Endodermal cell (in vitro differentiated cells): Measurements from ENCODE around the gene RHBDF1. TPM values are rescaled to one million over a fixed set of nuclear protein-coding genes. Genes with fewer than 3 reads are reported as not detected.
A peak's percentile ranks its signal among the peaks of the same experiment; 100 is the strongest.

ENCODE experiments used
- DNase-seq: peaks from one replicate; pipeline ENCODE4 v3.0.0-alpha.2; 2017
- H3K27ac ChIP-seq: 2 replicates; pipeline ENCODE4 v1.5.1; 2013; ENCODE audit warnings: mild to moderate bottlenecking, low read depth, low read length, moderate library complexity
- H3K27me3 ChIP-seq: 2 replicates; pipeline ENCODE4 v1.6.1; 2013; ENCODE audit warnings: mild to moderate bottlenecking, low read length, moderate library complexity; ENCODE audit not compliant: insufficient read depth, control insufficient read depth, poor library complexity, severe bottlenecking
- H3K36me3 ChIP-seq: 2 replicates; pipeline ENCODE4 v1.7.0; 2013; ENCODE audit warnings: mild to moderate bottlenecking, low read length, moderate library complexity; ENCODE audit not compliant: control insufficient read depth, insufficient read depth
- H3K4me1 ChIP-seq: one replicate; pipeline ENCODE4 v1.7.0; 2013; ENCODE audit warnings: low read length; ENCODE audit not compliant: control insufficient read depth, insufficient read depth
- H3K4me3 ChIP-seq: 2 replicates; pipeline ENCODE4 v1.5.1; 2013; ENCODE audit warnings: mild to moderate bottlenecking, low read length, moderate library complexity
- H3K9ac ChIP-seq: 2 replicates; pipeline ENCODE4 v1.6.1; 2013; ENCODE audit warnings: mild to moderate bottlenecking, low read length, moderate library complexity; ENCODE audit not compliant: poor library complexity, severe bottlenecking; ENCODE audit errors: extremely low read depth
- H3K9me3 ChIP-seq: 2 replicates; pipeline ENCODE4 v1.6.1; 2013; ENCODE audit warnings: mild to moderate bottlenecking, low read length, moderate library complexity; ENCODE audit not compliant: control insufficient read depth
- H3K27ac Mint-ChIP-seq: 2 replicates; pipeline ENCODE4 v1.8.0; 2020; ENCODE audit warnings: mixed read lengths
- H3K27me3 Mint-ChIP-seq: 2 replicates; pipeline ENCODE4 v1.8.0; 2021; ENCODE audit warnings: mild to moderate bottlenecking, mixed read lengths; ENCODE audit not compliant: insufficient read depth
- H3K36me3 Mint-ChIP-seq: 2 replicates; pipeline ENCODE4 v1.8.0; 2020; ENCODE audit warnings: low read depth, mixed read lengths
- H3K4me1 Mint-ChIP-seq: 2 replicates; pipeline ENCODE4 v1.8.0; 2020; ENCODE audit warnings: mixed read lengths
- H3K4me3 Mint-ChIP-seq: 2 replicates; pipeline ENCODE4 v1.8.0; 2020; ENCODE audit warnings: mild to moderate bottlenecking, moderate library complexity, mixed read lengths
- H3K9me3 Mint-ChIP-seq: 2 replicates; pipeline ENCODE4 v1.8.0; 2020; ENCODE audit warnings: mild to moderate bottlenecking, mixed read lengths
- CTCF ChIP-seq: fragments of 200-600 bp; sonication (generic); conservative IDR thresholded peaks from 2 replicates; pipeline ENCODE4 v1.5.0; 2021; ENCODE audit warnings: antibody characterized with exemption, mild to moderate bottlenecking
- WGBS, 2 experiments: methylation state at CpG; one replicate each; pipeline versions ENCODE4 v1.1.5 to v1.1.7; 2013; ENCODE audit warnings: missing lambda C conversion rate in 2 of 2, mixed read lengths in 1 of 2; ENCODE audit not compliant: insufficient coverage in 1 of 2, insufficient read length in 1 of 2; 5-methylcytosine and 5-hydroxymethylcytosine counted together
- total RNA-seq, 2 donors: library from RNA; stranded (reverse); fragmentation: NEBNext Ultra II Directional in 1 of 2; extraction: Animal tissue kit (Norgen Biotek cat#: 25700) in 1 of 2; gene quantifications; 2 replicates in 1 of 2; 3 replicates in 1 of 2; pipeline ENCODE4 v1.2.1, GENCODE V29; 2021

Gene RHBDF1
- total RNA-seq, 2 donors from 2014 or later: 70.7 to 76.4 TPM

GRCh38 chr16:69181-69580 is 3.2 kb downstream of the RHBDF1 start:
- no peaks in the 10 kb centered on the region for H3K9me3 Mint-ChIP-seq
- Histone ChIP-seq H3K9ac (no peak overlapping the region), H3K36me3 (peaks cover 11% of the 10 kb centered on the region), H3K4me1 (peaks cover 21% of the 10 kb centered on the region), H3K9me3 (no peaks in the 10 kb centered on the region), H3K27me3 (no peaks in the 10 kb centered on the region), H3K4me3 (no peak overlapping the region), H3K27ac (no peak overlapping the region)
- peaks cover 2% of the 10 kb centered on the region for H3K36me3 Mint-ChIP-seq
- no peak for TF ChIP-seq CTCF
- H3K4me3 Mint-ChIP-seq: no peak overlapping the region
- peaks cover 34% of the 10 kb centered on the region for H3K4me1 Mint-ChIP-seq
- no peak for DNase-seq
- WGBS, 2 experiments: 83 to 93% methylated on average over 8 of the region's 8 CpGs
- H3K27me3 Mint-ChIP-seq: no peaks in the 10 kb centered on the region
- H3K27ac Mint-ChIP-seq: peak overlapping the region; percentile 55

- Mint-ChIP-seq H3K4me1 (peaks cover 24% of the 10 kb centered on the region), H3K27ac (peak overlapping the region; percentile 61), H3K36me3 (peaks cover 6% of the 10 kb centered on the region), H3K9me3 (no peaks in the 10 kb centered on the region), H3K27me3 (no peaks in the 10 kb centered on the region), H3K4me3 (no peak overlapping the region)
- TF ChIP-seq CTCF: no peak
- Histone ChIP-seq H3K4me3 (no peak overlapping the region), H3K9ac (no peak overlapping the region), H3K9me3 (no peaks in the 10 kb centered on the region), H3K27me3 (no peaks in the 10 kb centered on the region), H3K36me3 (peaks cover 14% of the 10 kb centered on the region), H3K27ac (peak overlapping the region; percentile 53), H3K4me1 (peaks cover 12% of the 10 kb centered on the region)
- 94 to 95% methylated on average over 18 to 27 of the region's 27 CpGs for WGBS, 2 experiments
- no peak for DNase-seq
Observed at GRCh38 chr16:67884-68789, 4.3 kb downstream of the RHBDF1 start.

- Mint-ChIP-seq H3K27ac (peak overlapping the region; percentile 61), H3K4me1 (peaks cover 20% of the 10 kb centered on the region), H3K4me3 (no peak overlapping the region), H3K36me3 (peaks cover 6% of the 10 kb centered on the region), H3K27me3 (no peaks in the 10 kb centered on the region), H3K9me3 (no peaks in the 10 kb centered on the region)
- H3K4me1 ChIP-seq: peaks cover 12% of the 10 kb centered on the region
- no peak overlapping the region for H3K27ac ChIP-seq
- no peak overlapping the region for H3K9ac ChIP-seq
- H3K4me3 ChIP-seq: no peak overlapping the region
- no peaks in the 10 kb centered on the region for H3K27me3 ChIP-seq
- peaks cover 14% of the 10 kb centered on the region for H3K36me3 ChIP-seq
- TF ChIP-seq CTCF: no peak
- 94% methylated on average over 9 to 10 of the region's 10 CpGs for WGBS, 2 experiments
- DNase-seq: no peak
- H3K9me3 ChIP-seq: no peaks in the 10 kb centered on the region
Observed at GRCh38 chr16:67183-67791, 5.1 kb downstream of the RHBDF1 start.
